Urinary bladder (tissue), 4 donors: ENCODE results near the gene TMEM35B. TPM values are rescaled to one million over a fixed set of nuclear protein-coding genes. Genes with fewer than 3 reads are reported as not detected.
"Not testable (repeated sequence)": the region's sequence is repeated elsewhere in the genome, so short reads cannot be mapped to it uniquely, and the experiment has no call there.

Source experiments
- DNase-seq: peaks from one replicate; pipeline ENCODE4 v3.0.0-alpha.2; 2015; ENCODE audit errors: extremely low spot score
- H3K27ac ChIP-seq: one replicate; pipeline ENCODE4 v1.5.1; 2013; ENCODE audit warnings: low read depth, mild to moderate bottlenecking, moderate library complexity
- H3K36me3 ChIP-seq: one replicate; pipeline ENCODE4 v1.6.1; 2013; ENCODE audit warnings: mild to moderate bottlenecking, moderate library complexity; ENCODE audit not compliant: insufficient read depth
- H3K4me1 ChIP-seq: one replicate; pipeline ENCODE4 v1.6.1; 2013; ENCODE audit warnings: mild to moderate bottlenecking, moderate library complexity; ENCODE audit not compliant: insufficient read depth
- H3K4me3 ChIP-seq: one replicate; pipeline ENCODE4 v1.5.1; 2013; ENCODE audit warnings: low read depth, low read length
- WGBS: extraction: QIAGEN DNeasy Blood & Tissue Kit; methylation state at CpG from one replicate; pipeline ENCODE4 v1.1.7; 2013; 5-methylcytosine and 5-hydroxymethylcytosine counted together
- polyA plus RNA-seq: library from polyadenylated mRNA; stranded (reverse); fragments of 200-250 nt; gene quantifications from one replicate; pipeline ENCODE4 v1.2.3, GENCODE V29; 2013
- small RNA-seq: library from RNA; depleted of rRNA; stranded (forward); fragments of <200 nt; gene quantifications from one replicate; pipeline ENCODE3, GENCODE V24; 2014
- total RNA-seq: library from RNA; depleted of rRNA; stranded (reverse); fragments of >200 nt; gene quantifications from one replicate; pipeline ENCODE4 v1.2.3, GENCODE V29; 2014
- donor health status: healthy with polysubstance abuse.
- donor health status: healthy.

Gene TMEM35B
- total and polyA plus RNA-seq, 2 donors: 31.6 to 83.9 TPM

- Histone ChIP-seq H3K36me3 (no peaks in the 10 kb centered on the region), H3K4me1 (no peaks in the 10 kb centered on the region), H3K4me3 (no peak overlapping the region), H3K27ac (no peak overlapping the region)
- 83% methylated on average over 5 of the region's 5 CpGs for WGBS
- DNase-seq: no peak
Measured at GRCh38 chr1:34970220-34970735, 14.9 kb downstream of the TMEM35B start.

DNA sequence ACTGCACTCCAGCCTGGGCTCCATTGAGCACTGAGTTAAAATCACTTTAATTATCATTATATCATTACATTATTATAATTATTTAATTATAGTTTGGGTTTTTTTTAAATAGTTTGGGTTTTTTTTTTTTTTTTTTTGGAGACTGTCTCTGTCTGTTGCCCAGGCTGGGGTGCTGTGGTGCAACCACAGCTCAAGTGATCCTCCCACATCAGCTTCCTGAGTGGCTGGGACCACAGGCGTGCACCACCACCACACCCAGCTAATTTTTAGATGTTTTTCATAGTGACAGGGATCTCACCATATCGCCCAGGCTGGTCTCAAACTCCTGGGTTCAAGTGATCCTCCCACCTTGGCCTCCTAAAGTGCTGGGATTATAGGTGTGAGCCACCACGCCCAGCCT, 16.9 kb downstream of the TMEM35B start:
- H3K4me3 ChIP-seq, DNase-seq, H3K27ac ChIP-seq, H3K36me3 ChIP-seq, H3K4me1 ChIP-seq: not testable (repeated sequence)
- WGBS: 88% methylated on average over 3 of the region's 3 CpGs

GRCh38 chr1:34967672-34968071, 17.5 kb downstream of the TMEM35B start:
- not testable (repeated sequence) for H3K4me3 ChIP-seq, H3K27ac ChIP-seq, H3K4me1 ChIP-seq, DNase-seq, H3K36me3 ChIP-seq
- 93% methylated on average over 16 of the region's 36 CpGs for WGBS

GRCh38 chr1:34965597-34965996, 19.6 kb downstream of the TMEM35B start:
- no peak for DNase-seq
- Histone ChIP-seq H3K36me3 (no peaks in the 10 kb centered on the region), H3K4me3 (no peak overlapping the region), H3K4me1 (no peaks in the 10 kb centered on the region), H3K27ac (no peak overlapping the region)
- 86% methylated on average over 2 of the region's 2 CpGs for WGBS

DNA sequence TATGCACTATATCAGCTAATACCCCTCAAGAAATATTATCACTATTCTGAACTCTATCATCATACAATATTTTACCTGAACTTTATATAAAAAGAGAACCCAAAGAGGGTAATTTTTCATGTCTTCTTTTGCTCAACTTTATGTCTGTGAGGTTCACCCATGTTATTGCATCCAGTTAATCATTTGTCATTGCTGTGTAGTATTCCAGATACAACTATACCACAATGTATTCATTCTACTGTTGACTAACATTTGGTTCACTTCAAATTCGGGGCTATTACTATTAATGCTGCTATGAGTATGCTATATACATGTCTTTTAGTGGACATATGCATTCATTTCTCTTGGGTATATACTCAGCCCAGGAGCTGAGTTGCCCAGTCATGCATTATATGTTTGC, 34.7 kb downstream of the TMEM35B start:
- Histone ChIP-seq H3K4me1 (no peaks in the 10 kb centered on the region), H3K27ac (no peak overlapping the region), H3K4me3 (no peak overlapping the region), H3K36me3 (no peaks in the 10 kb centered on the region)
- DNase-seq: no peak
- WGBS: 36% methylated on average over 1 of the region's 1 CpG

DNA sequence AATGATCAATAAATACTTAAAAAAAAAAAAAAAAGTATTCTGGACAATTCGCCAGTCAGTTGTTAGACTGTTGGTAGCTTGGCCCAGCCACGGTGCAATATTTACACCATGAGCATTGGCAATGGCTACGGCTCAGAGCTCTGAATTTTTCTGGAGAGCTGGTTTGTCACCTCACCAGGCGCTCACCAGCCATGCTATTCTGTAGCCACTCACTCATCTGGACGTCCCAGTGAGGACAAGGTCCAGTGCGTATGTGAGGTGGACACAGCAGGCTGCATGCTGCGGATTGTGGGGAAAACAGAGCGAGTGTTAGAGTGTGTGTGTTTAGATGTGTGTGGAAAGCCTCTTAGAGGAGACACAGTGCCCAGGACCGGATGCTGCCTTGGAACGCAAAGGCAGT, 36.4 kb downstream of the TMEM35B start:
- H3K36me3 ChIP-seq, H3K27ac ChIP-seq, H3K4me1 ChIP-seq, H3K4me3 ChIP-seq, DNase-seq: not testable (repeated sequence)
- 88% methylated on average over 10 of the region's 10 CpGs for WGBS

DNA sequence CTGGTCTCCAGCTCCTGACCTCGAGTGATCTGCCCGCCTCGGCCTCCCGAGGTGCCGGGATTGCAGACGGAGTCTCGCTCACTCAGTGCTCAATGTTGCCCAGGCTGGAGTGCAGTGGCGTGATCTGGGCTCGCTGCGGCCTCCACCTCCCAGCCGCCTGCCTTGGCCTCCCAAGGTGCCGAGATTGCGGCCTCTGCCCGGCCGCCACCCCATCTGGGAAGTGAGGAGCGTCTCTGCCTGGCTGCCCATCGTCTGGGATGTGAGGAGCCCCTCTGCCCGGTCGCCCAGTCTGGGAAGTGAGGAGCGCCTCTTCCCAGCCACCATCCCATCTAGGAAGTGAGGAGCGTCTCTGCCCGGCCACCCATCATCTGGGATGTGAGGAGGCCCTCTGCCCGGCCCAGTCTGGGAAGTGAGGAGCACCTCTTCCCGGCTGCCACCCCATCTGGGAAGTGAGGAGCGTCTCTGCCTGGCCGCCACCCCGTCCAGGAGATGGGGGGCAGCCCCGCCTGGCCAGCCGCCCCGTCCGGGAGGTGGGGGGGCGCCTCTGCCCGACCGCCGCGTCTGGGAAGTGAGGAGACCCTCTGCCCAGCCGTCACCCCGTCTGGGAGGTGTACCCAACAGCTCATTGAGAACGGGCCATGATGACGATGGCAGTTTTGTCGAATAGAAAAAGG, 37.4 kb downstream of the TMEM35B start:
- not testable (repeated sequence) for H3K27ac ChIP-seq

DNA sequence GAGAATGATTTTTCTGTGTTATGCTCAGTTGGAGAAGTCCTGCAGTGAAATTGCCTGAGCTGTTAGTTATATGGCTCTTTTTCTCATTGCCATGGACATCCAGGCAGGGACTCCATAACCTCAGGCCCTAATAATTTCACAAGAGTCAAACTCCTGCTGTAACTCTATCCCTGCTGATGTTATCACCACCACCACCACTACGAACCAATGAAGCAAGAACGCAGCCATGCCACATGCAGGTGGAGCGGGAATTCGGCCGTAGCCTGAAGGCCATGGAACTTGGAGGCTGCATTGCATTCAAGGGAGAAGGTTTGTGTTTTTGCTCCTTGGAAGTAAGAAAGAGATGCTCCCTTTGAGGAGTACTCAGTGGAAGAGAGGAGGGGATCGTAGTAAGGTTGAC, 38.9 kb downstream of the TMEM35B start:
- H3K4me1 ChIP-seq: no peaks in the 10 kb centered on the region
- no peaks in the 10 kb centered on the region for H3K36me3 ChIP-seq
- WGBS: 82% methylated on average over 6 of the region's 6 CpGs
- no peak for DNase-seq
- no peak overlapping the region for H3K27ac ChIP-seq
- no peak overlapping the region for H3K4me3 ChIP-seq

More for the DNA sequence above, 37.4 kb downstream of the TMEM35B start:
- not testable (repeated sequence) for H3K36me3 ChIP-seq, H3K4me1 ChIP-seq, H3K4me3 ChIP-seq, DNase-seq
- WGBS: 91% methylated on average over 41 of the region's 41 CpGs

- not testable (repeated sequence) for H3K27ac ChIP-seq, H3K36me3 ChIP-seq, H3K4me1 ChIP-seq, H3K4me3 ChIP-seq, DNase-seq
- WGBS: 85% methylated on average over 2 of the region's 2 CpGs
Measured at GRCh38 chr1:34941798-34942197, 43.3 kb downstream of the TMEM35B start.

Small RNA genes within 50 kb of the gene (small RNA-seq; reads per million reads assigned to genes)
- gene TMEM35B: not detected

Other genes with a start within 250 kb of the TMEM35B start
- 2.7 TPM for gene GJB5, start 230.3 kb downstream of the TMEM35B start, total RNA-seq
- 3.5 TPM for gene GJB5, start 230.3 kb downstream of the TMEM35B start, polyA plus RNA-seq
- 0.69 TPM for gene GJB4, start 225.6 kb downstream of the TMEM35B start, total RNA-seq
- 0.99 TPM for gene GJB4, start 225.6 kb downstream of the TMEM35B start, polyA plus RNA-seq
- gene GJB3, start 204.1 kb downstream of the TMEM35B start, total RNA-seq: 2.2 TPM
- 2.1 TPM for gene GJB3, start 204.1 kb downstream of the TMEM35B start, polyA plus RNA-seq
- 15.6 TPM for gene GJA4, start 192.3 kb downstream of the TMEM35B start, total RNA-seq
- gene GJA4, start 192.3 kb downstream of the TMEM35B start, polyA plus RNA-seq: 33.6 TPM
- 9.7 TPM for gene SMIM12, start 125.6 kb downstream of the TMEM35B start, total RNA-seq
- 47.8 TPM for gene SMIM12, start 125.6 kb downstream of the TMEM35B start, polyA plus RNA-seq
- gene DLGAP3, start 55.7 kb downstream of the TMEM35B start, total RNA-seq: not detected
- gene DLGAP3, start 55.7 kb downstream of the TMEM35B start, polyA plus RNA-seq: 0.29 TPM
- gene ZMYM6, start 46.6 kb upstream of the TMEM35B start, total RNA-seq: 45.4 TPM
- 8.5 TPM for gene ZMYM6, start 46.6 kb upstream of the TMEM35B start, polyA plus RNA-seq
- 61.6 TPM for gene ZMYM1, start 94.0 kb upstream of the TMEM35B start, total RNA-seq
- 6.0 TPM for gene ZMYM1, start 94.0 kb upstream of the TMEM35B start, polyA plus RNA-seq
- gene SFPQ, start 207.8 kb upstream of the TMEM35B start, total RNA-seq: 293 TPM
- 134 TPM for gene SFPQ, start 207.8 kb upstream of the TMEM35B start, polyA plus RNA-seq